Stimulated activated CD8-positive, alpha-beta memory T cell treated with anti-CD3 and anti-CD28 coated beads, Interleukin-12 subunit alpha, Interleukin-12 subunit beta, amount 100 ng/mL, for 24 hours (primary cell): ENCODE measurements around the gene COL6A1.
"Not testable (repeated sequence)": the region's sequence is repeated elsewhere in the genome, so short reads cannot be mapped to it uniquely, and the experiment has no call there.

Experiments used
- DNase-seq: peaks from one replicate; pipeline ENCODE4 v3.0.0-alpha.2; 2020; ENCODE audit errors: extremely low read depth

The COL6A1 gene

GRCh38 chr21:45995686-45996179, 14.2 kb downstream of the COL6A1 start:
- no peak for DNase-seq

GRCh38 chr21:45996311-45997204, 15.0 kb downstream of the COL6A1 start:
- DNase-seq: no peak

GRCh38 chr21:45997205-45997494, 15.6 kb downstream of the COL6A1 start:
- no peak for DNase-seq

- no peak for DNase-seq
Measured at GRCh38 chr21:45997495-45998275, 16.1 kb downstream of the COL6A1 start.

- no peak for DNase-seq
Measured at GRCh38 chr21:45998276-45998701, 16.7 kb downstream of the COL6A1 start.

- no peak for DNase-seq
Measured at GRCh38 chr21:45998871-45999580, 17.5 kb downstream of the COL6A1 start.

GRCh38 chr21:45999581-46000181, 18.1 kb downstream of the COL6A1 start:
- DNase-seq: no peak

- DNase-seq: no peak
Measured at GRCh38 chr21:46000182-46000730, 18.7 kb downstream of the COL6A1 start.

- DNase-seq: no peak
Measured at GRCh38 chr21:46000731-46001641, 19.4 kb downstream of the COL6A1 start.

- DNase-seq: no peak
Measured at GRCh38 chr21:46001821-46002681, 20.5 kb downstream of the COL6A1 start.

- no peak for DNase-seq
Measured at GRCh38 chr21:46002841-46003574, 21.4 kb downstream of the COL6A1 start.

GRCh38 chr21:46003575-46004007, 22.0 kb downstream of the COL6A1 start:
- DNase-seq: no peak

- no peak for DNase-seq
Measured at GRCh38 chr21:46004168-46004861, 22.7 kb downstream of the COL6A1 start.

GRCh38 chr21:46005081-46005480, 23.5 kb downstream of the COL6A1 start:
- no peak for DNase-seq

GRCh38 chr21:46005481-46005881, 23.9 kb downstream of the COL6A1 start:
- no peak for DNase-seq

- not testable (repeated sequence) for DNase-seq
Measured at GRCh38 chr21:46005894-46006546, 24.4 kb downstream of the COL6A1 start.
